Fibroblast of skin of scalp (primary cell): ENCODE results near the gene GRIA4. TPM values are rescaled to one million over a fixed set of nuclear protein-coding genes. Genes with fewer than 3 reads are reported as not detected.
A peak's percentile ranks its signal among the peaks of the same experiment; 100 is the strongest.

Experiments
- DNase-seq: peaks from one replicate; pipeline ENCODE4 v3.0.0-alpha.2; 2013
- polyA plus RNA-seq, 2 experiments: library from polyadenylated mRNA; unstranded; fragments of 120-200 nt; gene quantifications; one replicate each; pipeline ENCODE4 v1.2.1, GENCODE V29; 2013; ENCODE audit not compliant: insufficient read length in 2 of 2

Gene GRIA4
- polyA plus RNA-seq (2013, experiment 1 of 2; ENCODE audit: insufficient read length) = 0.02 TPM
- 0.70 TPM for polyA plus RNA-seq (2013, experiment 2 of 2; ENCODE audit: insufficient read length)

DNA sequence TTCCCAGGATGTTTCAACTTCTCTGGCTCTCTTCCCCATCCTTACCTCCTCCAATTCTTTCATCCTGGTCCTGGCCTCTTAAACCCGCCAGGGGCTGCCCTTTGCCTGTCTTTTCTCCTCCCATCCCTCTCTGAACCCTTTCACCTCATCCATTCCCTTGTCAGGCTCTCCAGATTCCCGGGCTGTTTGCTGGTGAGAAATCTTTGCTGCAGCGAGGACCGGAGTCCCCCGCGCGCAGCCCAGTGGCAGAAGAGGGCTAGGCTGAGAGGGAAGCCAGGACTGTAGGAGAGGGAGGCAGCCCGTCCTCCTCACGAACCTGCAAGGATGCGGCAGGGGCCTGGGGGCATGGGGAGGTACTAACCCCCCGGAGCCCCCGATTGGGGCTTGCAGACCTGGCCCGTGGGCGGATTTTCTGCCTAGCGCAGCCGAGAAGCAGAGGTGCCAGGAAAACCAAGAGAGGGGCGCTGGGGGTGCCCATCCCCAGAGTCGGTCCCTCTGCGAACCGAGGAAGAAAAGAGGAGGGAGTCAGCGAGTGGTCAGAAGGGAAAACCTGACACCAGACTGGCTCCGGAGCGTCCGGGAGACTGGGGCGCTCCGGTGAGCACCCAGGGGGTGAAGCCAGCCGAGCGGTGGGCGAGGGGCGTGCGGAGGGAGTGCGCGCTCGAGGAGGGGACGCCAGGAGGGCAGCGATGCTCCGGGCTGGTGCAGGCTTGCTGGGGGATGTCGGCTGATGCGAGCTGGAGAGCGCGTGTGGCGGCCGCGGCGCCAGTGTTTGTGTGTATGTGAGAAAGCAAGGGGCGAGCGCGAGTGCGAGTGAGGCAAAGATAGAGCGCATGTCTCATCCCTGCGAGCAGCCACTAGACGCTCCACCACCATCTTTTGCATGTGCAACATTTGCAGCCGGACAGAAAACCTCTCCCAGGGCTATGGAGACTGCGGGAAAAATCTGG lies at the start of gene GRIA4:
TSS of gene GRIA4 (plus strand) at position 242 of the 950 bp plus-strand sequence. CDS start 925 bp downstream, outside the sequence.
- DNase-seq = peak; percentile 56

DNA sequence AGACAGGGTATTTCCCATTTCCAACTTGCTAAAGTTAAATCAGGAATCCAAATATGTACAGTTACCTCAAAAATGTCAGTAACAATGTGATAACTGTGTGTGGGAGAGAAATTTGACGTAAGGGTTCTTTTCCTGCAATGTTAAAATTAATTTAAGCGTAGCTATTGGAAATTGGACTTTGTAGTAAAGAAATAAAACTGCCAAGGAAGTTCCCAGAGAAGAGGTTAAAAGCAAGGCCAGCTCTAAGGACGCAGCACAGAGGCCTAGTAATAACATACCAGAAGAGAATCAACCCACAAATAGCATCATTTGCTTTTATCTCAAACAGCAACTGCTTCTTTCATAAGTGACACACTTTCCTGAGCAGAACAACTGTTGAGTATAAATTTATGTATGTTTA lies 36.8 kb upstream of the GRIA4 start:
- no peak for DNase-seq

DNA sequence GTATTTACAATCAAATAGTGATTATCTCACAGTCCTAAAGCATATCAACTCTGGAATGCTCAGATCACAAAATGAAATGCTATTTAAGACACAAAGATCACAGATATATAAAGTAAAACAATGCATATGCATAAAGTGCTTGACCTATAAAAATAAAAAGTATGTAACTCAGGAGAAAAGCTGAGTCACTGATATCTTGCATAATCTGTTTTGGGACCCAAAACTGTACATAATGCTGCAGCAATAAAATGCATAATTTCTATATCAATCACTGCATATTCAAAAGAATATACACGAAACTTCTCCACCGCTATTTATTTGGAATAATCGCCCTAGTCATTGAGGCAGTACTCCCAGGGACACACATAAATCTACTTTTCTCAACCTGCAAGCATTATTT lies 34.9 kb upstream of the GRIA4 start:
- DNase-seq = no peak

DNA sequence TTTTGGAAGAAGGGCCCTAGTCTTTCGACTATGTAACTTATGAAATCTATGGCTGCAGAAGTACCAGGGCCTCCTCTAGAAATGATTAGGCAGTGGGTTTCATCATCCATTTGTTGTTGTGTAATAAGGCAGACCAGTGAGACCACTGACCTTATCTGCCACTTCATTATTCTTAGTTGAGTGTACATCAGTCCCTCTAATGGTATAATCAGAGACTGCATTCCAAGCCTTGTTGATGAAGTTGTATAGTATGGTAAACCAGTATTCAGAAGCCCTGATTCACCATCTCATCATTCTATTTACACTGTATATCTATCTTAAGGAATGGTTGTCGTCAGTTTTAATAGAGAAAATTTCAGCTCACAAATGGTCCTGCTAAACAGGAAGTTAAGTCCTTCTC lies 32.2 kb upstream of the GRIA4 start:
- no peak for DNase-seq

DNA sequence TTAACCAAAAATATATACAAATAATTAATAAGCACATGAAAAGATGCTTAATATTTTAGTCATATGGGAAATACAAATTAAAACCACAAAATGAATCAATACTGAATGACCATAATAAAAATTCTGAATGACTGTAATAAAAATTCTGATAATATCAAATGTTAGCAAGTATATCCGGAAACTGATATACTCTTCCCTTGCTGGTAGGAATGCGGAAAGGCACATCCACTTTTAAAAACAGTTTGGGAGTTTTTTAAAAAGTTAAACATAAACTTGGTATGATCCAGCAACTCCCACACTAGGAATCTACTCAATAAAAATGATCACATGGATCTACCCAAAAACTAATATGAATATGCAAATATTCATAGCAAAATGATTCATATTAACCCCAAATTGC lies 30.8 kb upstream of the GRIA4 start:
- no peak for DNase-seq

DNA sequence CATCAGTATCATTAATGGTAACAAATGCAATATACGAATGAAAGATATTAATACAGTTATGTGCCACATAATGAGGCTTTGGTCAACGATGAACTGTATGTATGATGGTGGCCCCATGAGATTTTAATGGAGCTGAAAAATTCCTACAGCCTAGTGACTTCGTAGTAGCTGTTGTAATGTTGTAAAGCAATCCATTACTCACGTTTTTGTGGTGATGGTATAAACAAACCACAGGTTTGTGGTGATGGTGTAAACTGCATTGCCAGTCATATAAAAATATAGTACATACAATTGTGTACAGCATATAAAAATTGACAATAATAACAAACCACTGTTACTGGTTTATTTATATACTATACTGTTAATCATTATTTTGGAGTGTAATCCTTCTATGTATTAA lies 27.4 kb upstream of the GRIA4 start:
- DNase-seq = peak; percentile 3

DNA sequence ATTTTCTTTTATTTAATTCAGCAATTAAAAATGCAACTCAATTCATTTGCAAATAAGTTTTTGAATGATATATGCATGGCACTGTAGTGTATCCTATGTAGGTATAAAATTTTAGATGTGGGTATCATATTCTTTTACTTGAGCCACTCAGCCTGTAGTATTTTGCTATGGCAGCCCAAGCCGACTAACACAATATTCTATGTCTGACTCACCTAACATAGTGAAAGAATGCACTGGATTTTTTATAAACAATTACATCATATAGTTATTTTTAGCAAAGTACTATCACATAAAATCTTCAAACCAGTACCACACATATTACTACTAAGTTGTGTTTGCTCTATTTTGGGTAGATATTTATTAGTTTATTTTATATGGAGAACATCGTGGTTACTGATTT lies 21.9 kb upstream of the GRIA4 start:
- peak; percentile 68 for DNase-seq

DNA sequence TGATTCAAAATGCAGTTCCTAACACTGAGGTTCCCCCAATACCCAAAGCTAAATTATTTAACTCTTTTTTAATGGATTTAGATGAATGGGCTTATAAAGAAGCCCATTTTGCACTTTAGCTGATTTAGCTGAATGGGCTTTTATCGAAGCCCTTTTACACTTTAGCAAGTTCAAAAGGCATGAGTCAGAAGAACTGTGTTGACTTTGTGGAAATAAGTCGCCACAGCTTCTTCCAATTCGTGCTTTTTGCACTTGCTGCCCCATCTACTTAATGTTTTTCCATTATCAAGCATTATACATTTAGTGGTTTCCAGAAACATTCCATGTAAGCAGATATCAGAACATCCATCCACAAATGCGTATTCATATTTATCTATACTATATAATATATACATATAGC lies 20.5 kb upstream of the GRIA4 start:
- no peak for DNase-seq

DNA sequence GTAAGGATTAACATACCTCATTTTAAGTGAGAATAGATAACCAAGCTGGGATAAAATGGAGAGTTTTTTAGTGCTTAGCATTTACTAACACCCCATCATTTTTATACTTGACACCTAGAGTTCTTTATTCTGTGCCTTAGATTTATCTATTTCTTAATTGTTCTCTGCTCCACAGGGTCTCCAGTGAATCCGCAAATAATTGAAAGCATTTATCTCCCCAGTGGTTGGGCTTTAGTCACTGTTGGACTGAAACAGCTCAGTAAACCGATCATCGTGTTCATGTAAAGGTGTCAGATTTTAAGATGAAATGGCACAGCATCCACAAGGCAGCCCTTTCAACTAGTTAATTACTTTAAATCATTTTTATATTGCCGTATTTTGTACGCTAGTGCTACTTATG lies 17.8 kb upstream of the GRIA4 start:
- DNase-seq = no peak

DNA sequence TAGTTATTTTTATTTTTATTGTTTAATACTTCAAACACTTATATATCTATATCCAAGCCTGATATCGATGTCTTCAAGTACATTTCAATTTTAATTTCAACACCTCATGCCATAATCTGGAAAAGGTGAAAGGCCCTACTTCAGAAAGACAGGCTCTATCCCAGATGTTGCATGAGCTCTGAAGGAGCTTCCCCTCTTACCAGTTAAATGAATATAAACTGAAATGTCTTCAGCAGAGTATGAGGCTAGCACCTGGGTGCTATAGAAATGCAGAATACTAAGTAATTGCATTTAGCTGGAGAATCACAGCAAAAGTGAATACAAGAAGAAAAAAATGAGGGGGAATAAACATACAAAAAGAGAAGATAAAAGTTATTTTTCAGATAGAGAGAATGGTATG lies 11.5 kb upstream of the GRIA4 start:
- no peak for DNase-seq

DNA sequence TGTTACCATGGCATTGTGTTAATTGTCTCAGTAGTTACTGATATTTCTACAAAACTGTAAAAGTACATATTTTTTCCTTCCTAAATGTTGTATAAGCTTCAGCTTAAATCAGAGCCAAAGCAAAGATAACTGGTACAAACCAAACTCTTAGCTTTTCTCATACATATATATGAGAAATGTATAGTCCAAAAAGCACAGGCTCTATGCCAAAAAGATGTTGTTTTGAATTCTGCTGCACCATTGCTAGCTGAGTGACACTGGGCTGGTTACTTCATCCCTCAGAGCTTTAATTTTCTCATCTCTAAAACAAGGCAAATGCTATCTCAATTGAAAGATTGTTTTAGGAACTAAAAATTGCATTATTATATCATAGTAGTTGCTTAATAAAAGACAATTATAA lies 6.7 kb upstream of the GRIA4 start:
- DNase-seq = no peak

DNA sequence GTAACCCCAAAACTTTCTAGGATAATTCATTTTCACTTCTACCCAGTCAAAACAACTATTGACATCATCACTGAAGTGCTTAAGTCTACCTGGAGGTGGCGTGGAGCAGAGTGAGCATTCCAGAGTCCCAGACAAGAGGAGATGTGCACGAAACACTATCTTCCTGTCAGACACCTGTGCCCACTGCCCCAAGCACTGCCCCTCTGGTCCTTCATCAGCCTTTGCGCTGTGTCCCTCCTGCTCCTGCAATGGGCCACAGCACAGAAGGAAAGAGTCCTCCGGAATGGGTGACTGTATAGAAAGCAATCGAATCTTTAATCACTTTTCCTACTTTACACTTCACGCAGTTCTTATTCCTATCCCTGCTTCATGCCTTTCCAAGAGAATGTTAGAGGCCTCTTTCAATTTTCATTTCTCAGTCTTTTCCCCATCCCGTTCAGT lies 512 bp upstream of the GRIA4 start:
- DNase-seq = no peak

DNA sequence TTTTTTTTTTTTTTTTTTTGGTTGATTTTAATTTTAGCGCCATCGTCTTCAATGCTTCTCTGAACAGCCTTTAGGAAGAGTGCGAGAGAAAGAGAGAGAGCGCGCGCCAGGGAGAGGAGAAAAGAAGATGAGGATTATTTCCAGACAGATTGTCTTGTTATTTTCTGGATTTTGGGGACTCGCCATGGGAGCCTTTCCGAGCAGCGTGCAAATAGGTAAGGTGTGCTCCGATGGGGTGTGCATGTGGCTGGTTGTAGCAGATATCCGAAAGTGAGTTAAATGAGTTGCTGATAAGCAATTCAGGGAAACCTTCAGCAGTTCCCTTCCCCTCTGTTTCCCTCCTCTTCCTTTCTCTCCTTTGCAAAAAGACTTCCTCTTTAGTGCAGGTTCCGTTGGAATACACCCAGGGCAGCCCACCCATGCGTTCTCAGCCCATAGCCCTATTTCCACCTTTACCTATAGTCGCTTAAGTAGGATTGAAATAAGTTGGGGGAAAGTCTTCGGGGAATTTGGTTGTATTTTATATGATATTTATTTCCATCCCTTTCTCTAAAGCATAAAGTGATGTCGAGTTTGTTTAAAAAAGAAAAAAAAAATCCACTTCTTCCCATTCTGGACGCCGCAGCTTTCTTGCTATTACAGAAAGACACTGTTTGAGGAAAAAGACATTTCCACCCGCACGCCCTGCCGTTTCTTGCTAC lies 1.1 kb downstream of the GRIA4 start:
- no peak for DNase-seq

DNA sequence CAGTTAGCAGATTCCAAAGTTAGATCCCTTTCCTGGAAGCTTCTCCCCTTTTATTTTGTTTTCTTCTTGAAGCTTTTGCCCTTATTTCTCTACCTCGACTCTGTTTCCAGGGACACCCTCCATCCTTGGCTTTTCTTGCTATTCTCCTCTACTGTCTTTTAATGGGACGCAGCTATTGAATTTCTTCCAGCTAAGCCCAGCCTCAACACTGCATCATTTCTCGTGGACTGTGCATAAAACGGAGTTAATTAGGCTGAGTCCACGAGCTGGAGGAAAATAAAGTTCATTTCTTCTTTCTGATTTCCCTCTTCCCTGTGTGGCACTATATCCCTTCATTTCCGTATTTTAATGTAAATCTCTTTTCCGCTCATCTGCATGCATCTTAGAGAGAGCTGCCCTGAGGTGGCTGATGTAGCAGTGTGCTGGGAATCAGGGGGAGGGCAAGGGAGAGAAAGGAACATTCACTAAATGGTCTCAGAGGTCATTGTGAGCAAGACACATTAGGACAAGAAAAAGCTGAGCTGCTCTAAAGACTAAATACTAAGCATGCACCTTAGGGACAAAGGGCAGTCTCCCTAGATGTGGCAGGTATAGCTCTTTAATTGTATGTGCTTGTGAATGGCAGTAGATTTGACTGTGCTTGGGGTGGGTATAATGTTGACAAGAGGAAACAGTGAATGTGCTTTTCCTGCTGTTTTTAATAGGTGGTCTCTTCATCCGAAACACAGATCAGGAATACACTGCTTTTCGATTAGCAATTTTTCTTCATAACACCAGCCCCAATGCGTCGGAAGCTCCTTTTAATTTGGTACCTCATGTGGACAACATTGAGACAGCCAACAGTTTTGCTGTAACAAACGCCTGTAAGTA lies 1.9 kb downstream of the GRIA4 start:
- no peak for DNase-seq

DNA sequence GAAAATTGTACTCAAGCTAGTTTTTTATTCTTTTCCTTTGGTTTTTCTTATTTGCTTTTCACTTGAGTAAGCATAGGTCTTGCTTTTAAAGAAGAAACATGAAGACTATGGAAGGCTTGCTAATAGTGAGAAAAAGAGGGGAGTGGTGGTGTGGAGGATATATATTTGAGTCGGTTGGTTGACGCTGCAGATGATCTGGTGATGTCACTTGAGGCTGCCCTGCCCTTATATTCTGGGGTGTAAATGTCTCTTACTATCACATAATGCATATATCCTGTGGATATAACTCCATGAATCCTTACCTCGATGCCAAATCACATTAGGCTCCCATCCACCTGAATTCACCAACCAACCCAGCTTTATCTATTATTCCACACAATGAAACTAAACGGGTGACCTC lies 2.9 kb downstream of the GRIA4 start:
- DNase-seq = no peak

DNA sequence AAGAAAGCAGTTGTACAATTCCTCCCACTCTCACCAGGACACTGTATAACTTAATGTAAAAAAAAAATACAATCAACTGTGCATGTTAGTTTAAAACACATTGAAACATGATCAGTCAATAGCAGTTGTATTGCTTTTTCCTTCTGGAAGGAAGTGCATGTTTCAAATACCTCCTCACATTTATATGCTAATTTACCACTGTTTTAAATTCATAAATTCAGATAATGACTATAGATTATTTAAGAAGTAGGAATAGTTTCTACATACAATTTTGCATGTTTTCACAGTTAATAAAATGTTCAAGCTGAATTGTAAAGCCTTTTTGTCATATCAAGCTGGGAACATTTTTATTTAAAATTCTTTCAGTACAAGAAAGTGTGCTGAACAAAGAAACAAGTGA lies 3.3 kb downstream of the GRIA4 start:
- DNase-seq = no peak

DNA sequence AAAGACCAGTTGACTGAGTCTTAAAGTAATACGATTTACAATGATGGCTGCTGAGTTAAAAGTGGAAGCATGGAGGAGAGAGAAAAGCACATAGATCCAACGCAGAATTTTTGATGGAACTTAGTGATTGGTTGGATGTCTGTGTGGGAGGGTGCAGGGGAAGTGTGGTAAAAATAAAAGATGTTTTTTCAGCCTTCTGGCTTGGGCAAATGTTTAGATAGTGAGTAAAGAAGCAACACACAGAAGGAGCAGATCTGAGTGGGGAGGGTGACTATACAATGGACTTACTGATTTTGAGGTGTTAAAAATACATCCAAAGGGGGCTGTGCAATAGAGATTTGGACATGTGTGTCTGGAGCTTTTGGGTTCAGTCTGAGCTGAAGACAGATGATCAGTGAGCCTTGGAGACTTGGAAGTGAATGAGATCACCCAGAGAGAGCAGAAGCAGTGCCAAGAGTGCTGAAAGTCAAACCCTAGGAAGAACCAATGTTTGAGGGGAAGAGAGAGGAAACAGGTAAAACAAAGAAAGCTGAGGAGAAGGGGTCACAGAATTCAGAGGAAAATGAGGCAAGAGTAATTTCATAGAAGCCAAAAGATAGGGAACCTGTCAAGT lies 8.6 kb downstream of the GRIA4 start:
- no peak for DNase-seq

DNA sequence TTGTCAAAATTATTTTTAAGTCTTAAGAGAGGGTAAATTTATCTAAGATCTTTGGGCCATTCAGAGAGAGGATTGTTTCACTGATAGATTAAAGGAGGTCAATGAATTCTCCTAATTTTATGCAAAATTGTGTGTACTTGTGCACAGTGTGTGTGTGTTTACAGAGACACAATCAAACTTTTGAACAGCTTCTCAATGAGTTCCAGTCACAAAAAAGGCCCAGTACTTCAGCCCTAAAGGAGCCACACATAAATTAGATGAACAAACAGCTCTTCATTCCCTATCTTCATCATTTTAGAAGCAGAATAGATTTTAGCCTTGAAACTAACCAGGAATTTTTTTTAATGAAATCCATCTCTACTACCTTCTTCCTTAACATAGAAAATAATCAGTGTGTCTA lies 9.7 kb downstream of the GRIA4 start:
- no peak for DNase-seq

DNA sequence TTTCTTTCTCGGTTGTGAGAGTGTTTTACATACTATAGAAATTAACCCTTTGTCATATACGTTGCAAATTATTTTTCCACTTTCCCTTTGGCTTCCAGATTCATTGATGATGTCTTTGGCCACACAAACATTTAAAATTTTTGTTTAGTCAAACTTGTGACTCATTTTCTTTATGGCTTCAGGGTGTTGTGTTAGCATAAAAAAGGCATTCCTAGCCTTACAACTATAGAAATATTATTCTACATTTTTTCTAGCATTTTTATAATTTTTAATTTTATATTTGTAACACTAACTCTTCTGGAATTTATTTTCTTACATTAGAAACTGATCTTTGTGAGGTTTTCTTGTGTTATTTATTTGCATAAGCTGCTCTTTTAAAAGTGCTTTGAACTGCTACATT lies 12.1 kb downstream of the GRIA4 start:
- peak; percentile 46 for DNase-seq

DNA sequence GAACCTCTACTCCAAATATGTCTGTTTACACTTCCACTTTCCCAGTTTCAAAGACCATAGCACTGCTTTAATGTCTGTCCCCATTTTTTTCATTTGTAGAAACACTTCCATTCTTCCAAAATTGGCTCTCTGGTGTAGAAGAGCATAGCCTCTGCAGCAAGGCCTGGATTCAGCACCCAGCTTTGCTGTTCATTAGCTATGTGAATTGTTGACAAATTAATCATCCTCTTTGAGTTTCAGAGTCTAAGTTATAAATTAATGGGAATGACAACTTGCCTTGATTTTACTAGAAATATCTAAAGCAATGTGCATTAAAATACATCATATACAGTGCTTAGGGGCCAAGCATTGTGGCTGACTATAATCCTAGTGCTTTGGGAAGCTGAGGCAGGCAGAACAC lies 22.4 kb downstream of the GRIA4 start:
- DNase-seq = no peak

DNA sequence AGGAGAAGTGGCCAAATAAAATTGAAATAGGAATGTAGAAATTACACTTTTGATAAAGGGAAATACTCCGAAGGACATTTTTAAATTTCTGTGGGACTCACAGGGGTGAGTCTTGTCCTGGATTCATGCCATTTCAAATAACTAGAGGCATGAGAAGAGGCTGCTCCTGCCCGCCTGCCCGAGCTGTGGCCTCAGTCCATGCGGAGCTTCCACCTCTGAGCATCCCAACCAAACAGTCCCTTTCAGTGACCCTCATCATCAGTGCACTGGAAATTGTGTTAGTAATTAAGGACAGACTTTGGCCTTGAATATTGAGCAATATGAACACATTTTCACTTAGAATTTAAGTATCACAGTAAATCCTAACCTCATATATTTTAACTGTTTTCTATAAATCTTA lies 25.6 kb downstream of the GRIA4 start:
- no peak for DNase-seq

DNA sequence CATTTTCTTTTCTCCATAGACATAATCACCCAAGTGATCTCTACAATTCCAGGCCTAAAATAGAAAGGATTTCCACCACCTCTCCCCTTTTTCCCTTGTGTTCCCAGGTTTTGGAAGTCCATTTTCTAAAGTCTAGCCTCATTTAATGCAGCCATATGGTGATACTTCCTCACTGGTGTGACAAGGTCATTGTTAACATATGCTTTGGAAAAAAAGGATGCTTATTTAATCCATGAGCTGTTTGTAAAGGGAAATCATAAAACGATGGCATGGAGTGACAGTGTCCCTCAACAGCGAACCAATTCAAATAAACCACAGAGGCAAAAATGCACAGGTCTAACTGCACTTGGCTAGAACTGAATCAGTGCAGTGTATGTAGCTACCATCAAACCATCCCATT lies 26.6 kb downstream of the GRIA4 start:
- DNase-seq = no peak
